Sigmoid colon (tissue), 4 donors: ENCODE data around the gene DVL3.

Experiments
- CTCF ChIP-seq, 4 experiments: fragments of 450-650 bp in 3 of 4; fragments of 200-600 bp in 1 of 4; IDR thresholded peaks; one replicate each; pipeline ENCODE4 v1.5.1; 2016 to 2019; ENCODE audit warnings: antibody characterized with exemption in 4 of 4, mild to moderate bottlenecking in 3 of 4, moderate library complexity in 2 of 4
- EP300 ChIP-seq, 4 donors: sonication (generic); formaldehyde crosslinking; IDR thresholded peaks; one replicate each; pipeline ENCODE4 v1.6.1; 2017; ENCODE audit warnings: antibody characterized with exemption in 4 of 4
- POLR2A ChIP-seq, 2 donors: fragments of 450-650 bp; IDR thresholded peaks; one replicate each; pipeline ENCODE4 v1.6.1; 2016; ENCODE audit warnings: antibody characterized with exemption in 2 of 2, mild to moderate bottlenecking in 2 of 2, moderate library complexity in 2 of 2

GRCh38 chr3:184193991-184194539 is 38.9 kb downstream of the DVL3 start:
- no peak for TF ChIP-seq CTCF (IDR thresholded peaks at IDR 0.05)
- no peak for TF ChIP-seq EP300 (IDR thresholded peaks at IDR 0.05)
- TF ChIP-seq POLR2A (IDR thresholded peaks at IDR 0.05): no peak
